HK-2 (cell line): ENCODE data around the gene C12orf75.
"Not testable (repeated sequence)": the region's sequence is repeated elsewhere in the genome, so short reads cannot be mapped to it uniquely, and the experiment has no call there.

Experiments
- DNase-seq: peaks from one replicate; pipeline ENCODE4 v3.0.0-alpha.2; 2018; ENCODE audit not compliant: unreplicated experiment

C12orf75 gene

DNA sequence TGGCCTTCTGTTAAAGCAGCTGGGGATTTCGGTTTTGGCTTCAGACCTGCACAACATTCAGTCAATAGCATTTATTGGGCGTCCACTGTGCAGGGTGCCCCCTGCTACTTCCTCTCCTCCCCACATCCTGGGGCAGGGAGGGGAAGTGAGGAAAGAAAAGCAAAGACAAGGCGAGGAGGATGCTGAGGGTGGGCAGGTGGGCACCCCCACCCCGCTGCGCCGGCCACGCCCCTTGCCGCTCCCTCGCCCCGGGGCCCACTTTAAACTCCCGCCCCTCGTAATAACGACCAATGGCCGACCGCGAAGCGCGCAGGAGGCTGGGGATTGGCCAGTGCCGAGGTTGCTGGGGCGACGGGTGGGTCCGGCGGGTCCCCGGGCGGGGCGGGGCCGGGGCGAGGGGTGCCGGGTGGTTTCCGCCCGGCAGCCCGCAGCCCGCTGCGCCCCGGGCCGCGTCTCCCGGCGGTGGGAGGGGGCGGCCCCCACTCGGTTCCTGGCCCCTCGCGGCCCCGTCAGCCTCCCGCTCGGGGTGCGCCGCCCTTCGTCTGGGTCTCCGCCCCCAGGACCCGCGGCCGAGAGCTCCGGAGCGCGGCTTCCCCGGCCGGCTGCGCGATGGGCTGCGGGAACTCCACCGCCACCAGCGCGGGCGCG, at the start of gene C12orf75:
TSS of gene C12orf75 (plus strand) at position 409 of the 648 bp plus-strand sequence. CDS start at position 610, 201 bp downstream.
- DNase-seq, result peak; percentile 85

DNA sequence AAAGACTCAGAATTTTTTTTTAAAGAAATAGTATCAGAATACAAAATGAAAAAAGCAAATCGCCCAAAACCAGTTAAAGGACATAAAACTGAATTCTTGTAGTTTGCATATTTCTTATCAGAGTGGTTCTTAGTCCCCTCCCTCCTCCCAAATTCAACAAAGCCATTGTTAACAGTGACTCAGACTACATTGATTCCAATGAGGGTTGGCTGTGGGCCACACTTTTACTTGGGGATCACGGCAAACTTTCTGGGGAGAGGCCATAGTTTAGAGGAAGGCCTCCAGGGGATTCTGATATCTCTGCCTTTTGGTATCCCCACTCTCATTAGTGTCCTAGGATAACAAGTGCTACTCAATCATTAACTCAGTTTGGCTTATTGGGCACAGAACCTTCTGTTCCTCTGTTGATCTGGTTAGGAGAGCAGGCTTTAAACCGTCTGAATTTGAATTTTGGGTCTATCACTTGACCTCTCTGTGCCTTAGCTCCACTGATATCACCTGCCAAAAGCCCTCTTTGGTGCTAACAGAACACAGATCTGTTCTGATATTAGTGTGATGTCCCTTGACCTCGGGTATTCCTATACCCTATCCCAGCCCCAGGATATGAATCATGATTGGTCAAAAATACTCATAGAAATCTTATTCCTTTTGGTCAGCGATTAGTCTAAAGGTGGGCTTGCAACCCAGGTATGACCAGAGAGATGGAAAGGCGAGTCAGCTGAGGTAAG, 49.4 kb upstream of the C12orf75 start:
- no peak for DNase-seq

DNA sequence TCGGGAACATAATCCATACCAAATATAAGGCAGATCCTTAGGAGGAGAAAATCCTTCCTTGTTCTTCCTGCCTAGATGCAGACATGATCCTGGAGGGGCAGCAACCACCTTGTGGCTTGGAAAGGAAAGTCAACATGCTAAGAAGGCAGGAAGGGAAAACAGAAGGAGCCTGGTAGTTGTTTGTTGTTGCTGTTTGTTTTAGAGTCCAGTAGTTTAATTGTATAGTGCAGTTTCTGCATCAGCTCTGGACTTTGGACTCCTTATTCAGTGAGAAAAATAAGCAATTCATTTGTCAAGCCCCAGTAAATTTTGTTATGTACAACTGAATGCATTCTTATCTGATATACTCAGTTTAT, 48.8 kb upstream of the C12orf75 start:
- no peak for DNase-seq

DNA sequence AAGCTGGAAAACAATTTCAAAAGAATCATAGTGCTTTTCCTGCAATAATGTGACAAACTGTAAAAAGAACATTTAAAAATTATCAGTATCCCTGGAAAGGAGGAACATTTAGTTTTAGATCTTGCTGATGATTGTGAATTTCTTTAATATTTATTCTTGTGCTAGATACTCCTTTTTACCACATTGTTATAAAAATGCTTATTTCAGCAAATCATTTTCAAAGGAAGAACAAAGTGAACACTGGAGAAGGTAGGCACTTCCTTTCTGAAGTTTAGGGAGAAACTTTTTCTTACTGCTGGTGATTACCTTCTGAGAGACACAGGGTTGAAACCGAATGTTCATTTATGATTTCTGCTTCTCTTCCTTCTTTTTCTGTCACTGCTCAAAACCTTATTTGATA, 45.1 kb upstream of the C12orf75 start:
- DNase-seq, result no peak

DNA sequence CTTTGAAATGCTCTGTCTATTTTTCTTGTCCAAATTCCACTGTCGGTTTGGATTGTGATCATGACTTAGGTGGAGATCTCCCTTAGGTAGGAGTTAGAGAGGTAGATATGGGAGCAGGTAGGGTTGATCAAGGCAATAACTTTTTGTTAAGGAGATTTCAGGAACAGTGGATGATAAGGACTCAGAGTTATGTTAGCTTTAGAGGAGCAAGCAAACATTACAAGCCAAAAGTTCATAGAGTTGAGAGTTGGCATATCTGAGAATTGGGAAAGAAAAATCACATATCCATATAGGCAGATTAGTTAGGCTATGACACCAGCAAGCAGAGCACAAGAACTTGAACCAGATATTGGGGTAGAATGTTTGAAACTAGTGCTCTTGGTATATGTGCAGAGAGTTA, 43.1 kb upstream of the C12orf75 start:
- no peak for DNase-seq

DNA sequence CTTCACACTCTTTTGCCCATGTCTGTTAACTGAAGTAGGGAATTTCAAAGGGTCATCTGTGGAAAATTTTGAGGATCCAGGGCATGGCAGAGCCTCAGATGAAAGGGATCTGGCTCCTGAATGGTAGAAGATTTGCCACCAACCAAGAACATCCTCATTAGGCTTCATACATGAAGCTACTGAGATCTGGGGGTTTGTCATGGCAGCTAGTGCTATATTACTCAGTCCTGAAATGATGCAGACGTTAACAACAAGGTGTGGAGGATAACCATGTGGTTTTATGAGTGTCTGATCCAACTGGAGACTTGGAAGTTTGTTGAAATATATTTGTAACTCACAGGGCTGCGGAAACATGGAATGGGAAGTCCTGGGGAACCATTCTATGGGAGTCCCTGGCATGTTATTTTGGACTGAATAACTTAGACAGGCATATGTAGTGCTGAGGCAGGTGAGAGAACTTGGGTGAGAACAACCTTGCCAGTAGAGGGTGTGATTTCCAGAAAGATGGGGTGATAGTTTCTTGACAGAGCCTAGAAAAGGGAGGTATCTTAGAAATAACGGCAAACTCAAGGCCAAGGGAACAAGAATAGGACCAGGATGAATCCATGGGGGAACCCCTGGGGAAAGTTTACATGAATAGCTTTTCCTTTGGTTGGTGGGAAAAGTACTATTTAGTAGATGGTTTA, 42.0 kb upstream of the C12orf75 start:
- no peak for DNase-seq

DNA sequence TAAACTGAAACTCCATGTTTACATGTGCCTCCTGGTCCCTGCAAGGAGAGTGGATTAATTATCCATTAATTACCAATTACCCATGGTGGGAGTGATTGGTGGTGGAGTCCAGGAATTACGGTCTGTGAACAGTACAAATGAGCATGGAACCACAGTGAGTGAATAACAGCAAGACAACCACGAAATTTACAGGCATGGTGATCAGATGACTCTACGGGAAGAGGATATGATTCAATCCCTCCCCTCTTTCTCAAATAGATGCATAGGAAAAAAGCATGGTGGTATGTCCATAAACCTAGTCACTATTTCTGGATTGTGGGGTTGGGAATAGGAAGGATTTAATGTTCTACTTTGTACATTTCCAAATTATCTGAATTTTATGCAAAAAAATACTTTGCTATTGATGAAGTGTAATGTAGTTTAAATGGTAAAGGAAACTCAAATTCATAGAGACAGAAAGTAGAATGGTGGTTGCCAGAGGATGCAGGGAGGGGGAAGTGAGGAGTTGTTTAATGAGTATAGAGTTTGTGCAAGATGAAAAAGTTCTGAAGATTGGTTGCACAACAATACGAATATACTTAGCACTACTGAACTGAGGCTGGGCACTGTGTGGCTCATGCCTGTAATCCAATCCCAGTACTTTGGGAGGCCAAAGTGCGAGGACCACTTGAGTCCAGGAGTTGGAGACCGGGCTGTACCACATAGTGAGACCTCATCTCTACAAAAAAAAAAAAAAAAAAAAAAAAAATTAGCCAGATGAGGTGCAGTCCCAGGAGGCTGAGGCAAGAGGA, 41.2 kb upstream of the C12orf75 start:
- no peak for DNase-seq

DNA sequence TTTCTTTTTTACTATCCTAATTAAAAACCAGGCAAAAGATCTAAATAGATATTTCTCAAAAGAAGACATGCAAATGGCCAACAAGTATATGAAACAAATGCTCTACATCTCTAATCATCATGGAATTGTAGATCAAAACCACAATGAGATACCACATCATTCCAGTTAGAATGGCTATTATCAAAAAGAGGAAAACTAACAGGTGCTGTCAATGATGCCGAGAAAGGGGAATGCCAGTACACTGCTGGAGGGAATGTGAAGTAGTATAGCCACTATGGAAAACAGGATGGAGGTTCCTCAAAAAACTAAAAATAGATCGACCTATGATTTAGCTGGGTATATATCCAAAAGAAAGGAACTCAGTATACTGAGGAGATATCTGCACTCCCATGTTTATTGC, 39.0 kb upstream of the C12orf75 start:
- DNase-seq, result no peak

DNA sequence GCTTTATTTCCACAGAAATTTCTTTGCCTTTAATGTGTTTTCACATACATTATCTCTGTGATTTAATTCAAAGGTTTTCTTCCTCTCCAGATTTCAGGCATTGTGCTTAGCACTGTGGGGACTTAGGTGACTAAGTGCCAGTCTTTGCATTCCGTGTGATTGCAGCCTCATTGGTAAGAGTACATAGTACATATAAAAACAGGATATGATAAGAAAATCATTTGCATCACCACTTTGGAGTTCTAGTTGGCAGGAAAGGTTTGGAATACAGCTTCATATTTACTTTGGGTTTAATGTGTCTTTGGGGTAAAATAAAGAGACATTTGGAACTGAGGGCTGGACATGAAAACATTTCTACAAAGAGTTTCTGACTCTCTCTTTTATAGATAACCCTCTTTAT, 37.8 kb upstream of the C12orf75 start:
- no peak for DNase-seq

DNA sequence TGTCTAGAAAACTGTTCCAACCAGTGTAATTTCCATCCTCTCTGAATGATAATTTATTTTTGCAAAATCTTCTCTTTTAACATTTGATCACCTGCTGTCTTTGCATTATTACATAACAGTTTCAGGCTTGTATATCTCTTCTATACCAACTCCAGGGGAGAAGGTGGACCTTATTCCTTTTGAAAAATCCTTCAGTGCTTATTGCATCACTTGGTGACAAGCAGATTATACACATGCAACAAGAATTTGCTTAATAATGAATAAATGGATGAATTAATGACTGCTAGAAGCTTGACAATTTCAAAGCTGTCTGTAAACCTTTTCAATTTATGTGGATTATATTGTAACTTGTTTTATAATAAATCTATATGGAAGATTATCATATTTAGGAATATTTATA, 37.3 kb upstream of the C12orf75 start:
- no peak for DNase-seq

DNA sequence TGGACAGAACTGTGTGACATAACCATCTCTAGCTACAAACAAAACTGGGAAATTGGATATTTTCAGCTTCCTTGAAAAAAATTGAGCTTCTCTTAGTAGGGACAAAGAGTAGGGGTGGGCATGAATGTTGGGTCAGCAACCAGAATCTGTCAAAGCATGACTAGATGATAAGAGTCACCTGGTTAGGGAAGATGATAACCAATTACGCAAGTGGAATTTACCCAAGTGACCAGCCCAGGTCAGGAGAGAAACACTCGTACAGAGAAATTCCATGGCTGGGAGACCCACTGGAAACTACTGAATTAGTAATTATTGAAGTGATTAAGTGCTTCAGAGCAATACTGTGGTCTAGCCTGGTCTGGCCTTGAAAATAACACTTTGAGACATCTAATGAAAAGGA, 36.3 kb upstream of the C12orf75 start:
- DNase-seq, result no peak

DNA sequence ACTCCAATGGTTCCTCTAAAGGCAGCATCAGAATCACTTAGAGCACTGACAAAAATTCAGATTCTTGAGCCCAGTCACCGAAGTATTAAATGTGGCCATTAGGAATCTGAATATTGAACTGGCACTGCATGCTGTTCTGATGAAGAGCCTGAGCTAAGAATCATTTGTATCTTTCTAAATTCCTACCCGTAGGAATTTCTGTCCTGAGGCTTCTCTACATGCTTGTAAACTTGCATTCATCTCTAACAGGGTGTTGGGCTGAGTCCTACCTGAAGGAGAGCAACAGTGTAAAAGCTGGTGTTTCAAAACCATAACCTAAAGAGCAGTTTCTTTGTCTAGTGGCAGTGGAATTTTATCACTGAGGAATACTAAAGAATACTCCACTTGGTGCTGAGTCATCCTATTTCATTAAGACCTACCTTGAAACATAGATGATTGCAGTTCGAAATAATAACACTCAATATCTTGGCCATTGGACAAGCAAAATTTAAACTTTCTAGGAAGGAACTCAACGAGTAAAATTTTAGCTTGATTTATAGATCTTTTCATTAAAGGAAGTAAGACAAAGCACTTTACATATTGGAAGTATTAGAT, 35.5 kb upstream of the C12orf75 start:
- DNase-seq, result no peak

DNA sequence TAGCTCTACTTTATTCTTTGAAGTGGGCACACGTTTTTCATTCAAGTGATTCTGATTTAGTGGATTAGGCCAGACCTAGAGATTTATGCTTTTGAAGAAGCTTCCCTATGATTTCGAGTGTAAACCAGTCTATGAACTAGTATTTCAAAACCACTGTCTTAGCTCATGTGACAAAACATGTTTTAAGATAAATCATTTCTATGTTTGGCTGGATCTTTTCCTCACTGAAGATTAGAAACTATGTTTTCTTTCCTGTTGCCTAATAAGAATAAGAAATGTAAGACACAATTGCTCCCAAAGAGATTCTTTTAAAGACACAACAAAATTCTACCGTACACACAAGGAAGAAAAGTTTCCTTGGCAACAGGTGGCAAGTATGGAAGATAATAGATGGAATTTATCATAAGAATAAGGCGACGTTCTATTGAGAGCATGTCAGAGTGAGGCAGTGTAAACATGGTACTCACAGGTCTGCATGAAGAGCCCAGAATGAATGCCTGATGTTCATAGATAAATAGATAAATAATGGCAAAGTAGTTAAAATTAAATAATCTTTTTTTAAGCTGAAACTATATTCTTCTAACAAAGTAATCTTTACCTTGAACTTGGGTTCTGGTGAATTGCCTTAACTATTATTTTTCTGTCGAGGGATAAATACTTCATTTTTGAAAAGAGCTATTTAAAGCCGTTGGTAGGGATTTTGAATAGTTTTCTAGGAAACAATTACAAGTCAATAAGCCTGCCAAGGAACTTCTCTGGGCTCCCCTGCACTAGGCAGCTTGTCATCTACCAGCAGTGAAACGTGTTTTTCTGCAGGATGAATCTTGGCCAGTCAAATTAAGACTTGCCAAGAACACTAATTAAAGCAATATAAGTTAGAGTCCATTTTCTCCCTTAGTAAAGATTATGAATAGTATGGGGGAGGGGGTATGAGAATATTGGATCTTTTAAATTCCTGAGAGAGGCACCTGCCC, 34.1 kb upstream of the C12orf75 start:
- DNase-seq, result no peak

DNA sequence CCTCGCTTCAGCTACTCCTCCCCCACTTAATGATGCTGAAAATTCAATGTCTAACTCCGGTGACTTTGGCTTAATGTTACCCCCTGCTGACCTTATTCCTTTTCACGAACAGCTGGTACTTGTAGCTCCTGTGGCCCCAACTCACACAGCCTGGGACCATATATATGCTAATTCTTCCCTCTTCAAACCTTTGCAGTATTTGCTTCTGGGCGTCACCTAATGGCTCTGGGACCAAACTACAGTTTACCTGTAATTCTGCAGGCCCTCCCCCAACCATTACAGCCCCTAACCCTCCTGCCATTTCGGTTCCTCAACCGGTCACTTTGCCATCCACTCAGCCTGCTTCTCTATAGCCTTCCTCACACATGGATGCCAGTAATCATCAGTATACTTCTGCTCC, 29.6 kb upstream of the C12orf75 start:
- no peak for DNase-seq

DNA sequence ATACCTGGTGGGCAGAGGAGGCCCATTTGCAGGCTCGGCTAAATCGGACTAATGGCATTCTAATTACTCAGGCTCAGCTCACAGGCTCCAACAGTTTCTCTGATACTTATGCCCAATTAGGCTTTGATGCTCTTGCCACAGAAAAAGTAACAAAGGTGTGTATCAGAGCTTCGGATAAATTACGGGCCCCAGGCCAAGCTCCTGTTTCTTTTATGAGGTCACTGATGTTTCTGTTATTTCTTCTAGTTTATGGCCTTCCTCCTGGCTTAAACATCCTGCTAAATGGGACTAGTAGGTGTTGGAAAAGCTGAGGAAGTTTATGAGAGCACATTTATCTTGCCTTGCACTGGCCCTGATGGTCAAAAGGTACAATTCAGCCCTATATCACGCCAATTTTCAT, 28.8 kb upstream of the C12orf75 start:
- DNase-seq, result no peak

DNA sequence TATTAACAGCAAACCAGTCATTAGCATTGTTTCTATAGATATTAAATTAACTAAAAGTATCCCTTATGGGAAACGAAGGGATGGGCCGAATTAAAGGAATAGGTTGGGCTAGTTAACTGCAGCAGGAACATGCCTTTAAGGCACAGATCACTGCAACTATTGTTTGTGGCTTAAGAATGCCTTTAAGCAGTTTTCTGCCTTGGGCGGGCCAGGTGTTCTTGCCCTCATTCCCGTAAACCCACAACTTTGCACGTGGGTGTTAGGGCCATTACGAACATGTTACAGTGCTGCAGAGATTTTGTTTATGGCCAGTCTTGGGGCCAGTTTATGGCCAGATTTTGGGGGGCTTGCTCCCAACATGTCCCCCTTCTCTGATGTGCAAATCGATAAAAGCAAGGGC, 27.5 kb upstream of the C12orf75 start:
- not testable (repeated sequence) for DNase-seq

DNA sequence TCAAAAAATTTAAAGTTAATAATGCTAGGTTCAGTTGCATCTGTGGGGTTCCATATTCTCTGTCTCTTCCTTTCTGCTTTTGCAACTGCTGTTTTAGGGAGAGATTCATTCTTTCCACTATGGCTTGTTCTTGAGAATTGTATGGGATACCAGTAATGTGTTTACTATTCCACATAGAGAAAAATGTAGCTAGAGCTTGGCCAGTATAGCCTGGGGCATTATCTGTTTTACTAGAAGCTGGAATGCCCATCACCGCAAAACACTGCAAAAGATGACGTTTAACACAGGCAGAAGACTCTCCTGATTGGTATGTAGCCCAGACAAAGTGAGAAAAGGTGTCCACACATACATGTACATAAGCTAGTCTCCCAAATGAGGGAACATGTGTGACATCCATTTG, 25.9 kb upstream of the C12orf75 start:
- not testable (repeated sequence) for DNase-seq

DNA sequence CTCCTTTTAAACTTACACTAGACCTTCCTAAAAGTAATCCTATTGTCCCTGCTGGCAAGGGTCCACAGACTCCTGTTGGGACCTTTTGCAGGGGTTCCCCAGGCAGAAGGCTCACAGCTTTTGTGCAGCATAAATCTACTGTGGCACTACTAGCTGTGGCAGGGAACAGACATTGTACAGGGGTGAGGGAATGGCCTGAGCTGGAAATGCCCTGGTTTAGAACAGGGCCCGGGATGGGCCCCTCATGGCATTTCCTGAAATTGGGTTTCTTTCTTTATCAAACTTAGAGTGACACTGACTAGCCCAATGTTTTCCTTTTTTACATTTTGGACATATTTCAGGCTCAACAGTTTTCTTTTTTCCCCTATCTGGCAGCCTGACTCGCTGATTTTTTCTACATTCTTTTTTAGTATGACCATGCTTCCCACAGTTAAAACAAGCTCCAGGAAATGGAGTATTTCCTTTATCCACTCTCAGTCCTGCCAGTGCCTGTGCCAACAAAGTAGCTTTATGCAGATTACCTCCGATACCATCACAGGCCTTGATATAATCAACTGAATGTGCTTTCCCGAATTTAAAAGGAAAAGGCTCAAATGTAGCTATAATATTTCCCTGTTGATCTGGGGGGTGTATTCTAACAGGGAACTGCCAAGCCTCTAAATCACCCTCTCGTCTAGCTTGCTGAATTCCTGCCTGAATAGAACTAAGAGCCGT, 22.7 kb upstream of the C12orf75 start:
- not testable (repeated sequence) for DNase-seq

DNA sequence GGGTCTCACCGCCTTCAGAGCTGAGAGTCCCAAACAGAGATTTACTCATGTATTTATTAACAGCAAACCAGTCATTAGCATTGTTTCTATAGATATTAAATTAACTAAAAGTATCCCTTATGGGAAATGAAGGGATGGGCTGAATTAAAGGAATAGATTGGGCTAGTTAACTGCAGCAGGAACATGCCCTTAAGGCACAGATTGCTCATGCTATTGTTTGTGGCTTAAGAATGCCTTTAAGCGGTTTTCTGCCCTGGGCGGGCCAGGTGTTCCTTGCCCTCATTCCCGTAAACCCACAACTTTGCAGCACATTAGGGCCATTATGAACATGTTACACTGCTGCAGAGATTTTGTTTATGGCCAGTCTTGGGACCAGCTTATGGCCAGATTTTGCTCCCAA, 21.7 kb upstream of the C12orf75 start:
- not testable (repeated sequence) for DNase-seq

DNA sequence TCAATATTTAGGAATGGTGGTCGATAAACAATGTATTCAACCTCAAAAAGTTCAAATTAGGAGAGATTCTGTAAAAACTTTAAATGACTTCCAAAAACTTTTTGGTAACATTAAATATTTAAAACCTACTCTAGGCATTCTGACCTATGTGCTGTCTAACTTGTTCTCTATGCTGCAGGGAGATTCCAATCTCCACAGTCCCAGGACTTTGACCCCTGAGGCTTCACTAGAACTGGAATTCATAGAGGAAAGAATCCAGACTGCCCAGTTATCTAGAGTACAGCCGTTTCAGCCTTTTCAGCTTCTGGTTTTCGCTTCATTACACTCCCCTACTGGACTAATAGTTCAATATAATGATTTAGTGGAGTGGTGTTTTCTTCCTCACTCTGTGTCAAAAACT, 21.1 kb upstream of the C12orf75 start:
- DNase-seq, result not testable (repeated sequence)
